ENCODE data around the gene ASIP. TPM values are rescaled to one million over a fixed set of nuclear protein-coding genes. Genes with fewer than 3 reads are reported as not detected.

Gene ASIP
- total RNA-seq, 1 donor from 2014 or later, result 1.1 TPM

DNA sequence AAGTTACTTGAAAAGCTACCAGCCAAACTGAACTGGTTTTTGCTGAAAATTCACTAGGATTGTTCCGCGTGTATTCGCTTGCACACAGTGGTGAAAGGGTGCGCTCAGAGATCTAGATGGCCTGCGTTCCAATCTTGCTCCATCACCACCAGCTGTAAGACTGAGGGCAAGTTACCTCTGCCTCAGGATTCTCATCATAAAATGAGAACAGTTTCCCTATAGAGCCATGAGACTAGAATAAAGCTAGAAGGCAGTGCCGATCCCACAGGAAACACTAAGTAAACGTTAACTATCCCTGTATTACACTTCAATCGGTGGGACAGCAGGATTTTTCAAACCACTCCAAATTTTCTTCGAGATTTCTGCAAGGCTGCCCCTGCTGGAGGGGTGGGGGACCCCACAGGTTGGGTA lies 61.1 kb downstream of the ASIP start:
- Mint-ChIP-seq H3K4me3 (no peak overlapping the region), H3K36me3 (peaks cover 4% of the 10 kb centered on the region), H3K4me1 (ENCODE audit: unreplicated experiment) (peaks cover 18% of the 10 kb centered on the region), H3K27ac (peak overlapping the region; percentile 94), H3K9me3 (no peaks in the 10 kb centered on the region), H3K27me3 (no peaks in the 10 kb centered on the region)
- no peak for DNase-seq (ENCODE audit: extremely low spot score, unreplicated experiment)
- peak; percentile 62 for TF ChIP-seq CTCF (conservative IDR thresholded peaks at IDR 0.05)

- DNase-seq (ENCODE audit: extremely low spot score, unreplicated experiment), result peak; percentile 99
- peak within 1 kb of the TSS; percentile 97 for H3K27ac Mint-ChIP-seq
- no peaks in the 10 kb centered on the region for H3K27me3 Mint-ChIP-seq
- peak; percentile 41 for TF ChIP-seq CTCF (conservative IDR thresholded peaks at IDR 0.05)
- no peaks in the 10 kb centered on the region for H3K9me3 Mint-ChIP-seq
- peak within 1 kb of the TSS; percentile 94 for H3K4me3 Mint-ChIP-seq
- peaks cover 4% of the 10 kb centered on the region for H3K36me3 Mint-ChIP-seq
- peaks cover 14% of the 10 kb centered on the region for H3K4me1 Mint-ChIP-seq (ENCODE audit: unreplicated experiment)
Measured at GRCh38 chr20:34302723-34303533, 61.7 kb downstream of the ASIP start, which contains the start of gene AHCY. Gene AHCY, minus strand, starts transcription at chr20:34303355. Its CDS starts 85 bp downstream, at chr20:34303270.

DNA sequence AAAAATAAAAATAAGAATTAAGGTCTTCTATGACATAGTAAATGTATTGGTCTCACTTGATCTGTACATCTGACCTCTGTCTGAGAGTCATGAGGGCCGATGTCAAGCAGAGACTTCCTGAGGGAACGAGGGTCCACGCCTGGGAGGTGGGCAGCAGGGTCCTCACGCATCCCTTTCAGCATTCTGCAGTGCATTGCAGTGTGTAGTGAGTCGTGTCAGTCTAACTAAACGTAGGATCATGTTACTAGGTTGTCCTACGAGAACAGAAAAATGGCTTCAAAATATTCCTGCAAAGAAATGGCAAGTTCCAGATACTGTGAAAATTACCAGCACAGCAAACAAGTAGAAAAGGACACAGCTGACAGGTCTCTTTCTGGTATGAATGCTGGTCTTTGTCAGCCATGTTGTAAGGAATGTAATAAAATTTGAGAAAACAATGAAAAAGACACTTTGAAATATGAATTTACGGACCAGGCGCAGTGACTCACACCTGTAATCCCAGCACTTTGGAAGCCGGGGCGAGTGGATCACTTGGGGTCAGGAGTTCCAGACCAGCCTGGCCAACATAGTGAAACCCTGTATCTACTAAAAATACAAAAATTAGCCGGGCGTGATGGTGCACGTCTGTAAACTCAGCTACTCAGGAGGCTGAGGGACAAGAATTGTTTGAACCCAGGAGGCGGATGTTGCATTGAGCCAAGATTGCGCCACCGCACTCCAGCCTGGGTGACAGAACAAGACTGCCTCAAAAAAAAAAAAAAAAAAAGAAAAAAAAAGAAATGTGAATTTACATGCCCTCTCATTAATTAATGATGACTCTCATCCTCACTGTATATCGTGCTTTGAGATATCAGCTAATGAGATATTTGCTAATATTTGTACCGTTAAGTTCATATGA lies 64.4 kb downstream of the ASIP start:
- Mint-ChIP-seq H3K4me3 (peak overlapping the region; percentile 50), H3K36me3 (peaks cover 4% of the 10 kb centered on the region), H3K27me3 (no peaks in the 10 kb centered on the region), H3K9me3 (no peaks in the 10 kb centered on the region), H3K27ac (peak overlapping the region; percentile 40), H3K4me1 (ENCODE audit: unreplicated experiment) (peaks cover 18% of the 10 kb centered on the region)
- no peak for TF ChIP-seq CTCF (conservative IDR thresholded peaks at IDR 0.05)
- DNase-seq (ENCODE audit: extremely low spot score, unreplicated experiment), result no peak

- Mint-ChIP-seq H3K4me3 (no peak overlapping the region), H3K27ac (no peak overlapping the region), H3K27me3 (peaks cover 15% of the 10 kb centered on the region), H3K9me3 (no peaks in the 10 kb centered on the region), H3K4me1 (ENCODE audit: unreplicated experiment) (peaks cover 28% of the 10 kb centered on the region), H3K36me3 (no peaks in the 10 kb centered on the region)
- TF ChIP-seq CTCF (conservative IDR thresholded peaks at IDR 0.05), result no peak
- DNase-seq (ENCODE audit: extremely low spot score, unreplicated experiment), result no peak
Measured at GRCh38 chr20:34309691-34310090, 68.5 kb downstream of the ASIP start.

DNA sequence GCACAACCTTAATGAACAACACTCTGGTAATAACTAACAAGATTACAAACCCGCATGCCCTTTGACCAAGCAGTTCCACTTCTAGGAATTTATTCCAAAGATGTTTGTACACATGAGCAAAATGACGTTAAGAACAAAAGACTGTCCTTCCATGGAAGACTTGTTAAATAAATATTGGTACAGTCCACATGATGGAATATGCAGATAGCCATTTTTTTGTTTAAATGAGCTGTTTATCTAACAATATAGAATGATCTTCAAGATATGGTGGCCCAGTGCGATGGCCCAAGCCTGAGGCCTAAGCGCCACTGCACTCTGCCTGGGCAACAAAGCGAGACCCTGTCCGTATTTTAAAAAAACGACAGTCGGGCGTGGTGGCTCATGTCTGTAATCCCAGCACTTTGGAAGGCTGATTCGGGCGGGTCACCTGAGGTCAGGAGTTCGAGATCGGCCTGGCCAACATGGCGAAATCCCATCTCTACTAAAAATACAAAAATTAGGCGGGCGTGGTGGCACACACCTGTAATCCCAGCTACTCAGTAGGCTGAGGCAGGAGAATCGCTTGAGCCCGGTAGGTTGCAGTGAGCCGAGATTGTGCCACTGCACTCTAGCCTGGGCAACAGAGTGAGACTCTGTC lies 69.4 kb downstream of the ASIP start:
- Mint-ChIP-seq H3K27ac (peak overlapping the region; percentile 57), H3K36me3 (no peaks in the 10 kb centered on the region), H3K4me3 (peak overlapping the region; percentile 74), H3K27me3 (peaks cover 17% of the 10 kb centered on the region), H3K4me1 (ENCODE audit: unreplicated experiment) (peaks cover 24% of the 10 kb centered on the region), H3K9me3 (peaks cover 3% of the 10 kb centered on the region)
- no peak for DNase-seq (ENCODE audit: extremely low spot score, unreplicated experiment)
- no peak for TF ChIP-seq CTCF (conservative IDR thresholded peaks at IDR 0.05)

Measured in type B pancreatic cell (in vitro differentiated cells).